HCT116 (cell line): ENCODE measurements around the gene IPO13. TPM values are rescaled to one million over a fixed set of nuclear protein-coding genes. Genes with fewer than 3 reads are reported as not detected.

Experiments used
- ATAC-seq: fragments of 200-7000 bp; cut with Tn5 transposase; 2 replicates; pipeline ENCODE4 v1.9.1; 2020; ENCODE audit warnings: mild to moderate bottlenecking, moderate library complexity
- BruUV-seq: library from RNA; stranded (reverse); fragments of 400-500 nt; replicated peaks from 2 replicates; lab custom pipeline; 2021; lab: Mats Ljungman, UMichigan
- CTCF ChIA-PET: fragments of 300-600 bp; sonication (Branson Sonifier 250); formaldehyde crosslinking; loops from one replicate; lab custom pipeline; 2021; ENCODE audit warnings: antibody characterized with exemption; lab: Charles Lee
- POLR2A ChIA-PET: fragments of 300-600, 350-600 bp; sonication (Branson Sonifier 250); formaldehyde crosslinking; loops from one replicate; lab custom pipeline; 2021; ENCODE audit warnings: antibody characterized with exemption; lab: Charles Lee
- RAD21 ChIA-PET, 2 experiments: fragments of 300-600 bp; sonication (Branson Sonifier 250); formaldehyde crosslinking; loops; one replicate each; lab custom pipeline; 2023; ENCODE audit warnings: low total read pairs in 2 of 2; ENCODE audit not compliant: uncharacterized antibody in 2 of 2, unreplicated experiment in 2 of 2, low non-redundant PET in 1 of 2; lab: Charles Lee
- DNase-seq: peaks from one replicate; pipeline ENCODE4 v3.0.0-alpha.2; 2010; ENCODE audit warnings: low read depth, low spot score
- H2AFZ ChIP-seq: fragments of 200-600 bp; shearing (Covaris generic), sonication (generic); 2 replicates; pipeline ENCODE4 v1.6.1; 2017; ENCODE audit warnings: low read depth, mixed run types, mixed read lengths, antibody characterized with exemption, low read length; ENCODE audit not compliant: poor library complexity, severe bottlenecking
- H3K27ac ChIP-seq: 2 replicates; pipeline ENCODE4 v1.5.1; 2012; ENCODE audit warnings: low read depth, low read length
- H3K27me3 ChIP-seq: fragments of 200-600 bp; sonication (generic); 2 replicates; pipeline ENCODE4 v1.6.1; 2016; ENCODE audit warnings: mixed run types, low read length, mixed read lengths; ENCODE audit not compliant: insufficient read depth
- H3K36me3 ChIP-seq, 2 experiments: fragments of 200-500 bp in 1 of 2; fragments of 200-600 bp in 1 of 2; sonication (Bioruptor generic) in 1 of 2; sonication (generic) in 1 of 2; 2 replicates each; pipeline versions ENCODE4 v1.5.1 to v1.6.1; 2014 to 2016; ENCODE audit warnings: low read length in 2 of 2, inconsistent platforms in 1 of 2, mixed read lengths in 1 of 2, mixed run types in 1 of 2; ENCODE audit not compliant: insufficient read depth in 2 of 2, control insufficient read depth in 1 of 2
- H3K4me1 ChIP-seq, 2 experiments: fragments of 200-600 bp in 1 of 2; sonication (generic) in 1 of 2; 2 replicates each; pipeline versions ENCODE4 v1.5.1 to v1.6.1; 2012 to 2017; ENCODE audit warnings: low read length in 2 of 2, inconsistent platforms in 1 of 2, mild to moderate bottlenecking in 1 of 2, mixed read lengths in 1 of 2, mixed run types in 1 of 2, moderate library complexity in 1 of 2; ENCODE audit not compliant: insufficient read depth in 2 of 2, control insufficient read depth in 1 of 2
- H3K4me2 ChIP-seq: fragments of 200-600 bp; sonication (generic); 2 replicates; pipeline ENCODE4 v1.6.1; 2017; ENCODE audit warnings: mixed run types, low read length, mixed read lengths
- H3K4me3 ChIP-seq, 2 experiments: fragments of 200-600 bp in 1 of 2; sonication (generic) in 1 of 2; replicated peaks in 1 of 2; 2 replicates each; pipeline ENCODE4 v1.5.1; 2011 to 2016; ENCODE audit warnings: low read length in 2 of 2, control low read depth in 1 of 2, low read depth in 1 of 2, mild to moderate bottlenecking in 1 of 2, mixed read lengths in 1 of 2, mixed run types in 1 of 2
- H3K79me2 ChIP-seq: fragments of 200-600 bp; sonication (generic); 2 replicates; pipeline ENCODE4 v1.6.1; 2017; ENCODE audit warnings: mild to moderate bottlenecking, mixed run types, low read length, moderate library complexity, mixed read lengths; ENCODE audit not compliant: insufficient read depth
- H3K9ac ChIP-seq: fragments of 200-600 bp; sonication (generic); 2 replicates; pipeline ENCODE4 v1.6.1; 2016; ENCODE audit warnings: low read length, mixed read lengths
- H3K9me2 ChIP-seq: fragments of 200-600 bp; sonication (generic), shearing (Covaris generic); 2 replicates; pipeline ENCODE4 v1.6.1; 2017; ENCODE audit warnings: mixed run types, mild to moderate bottlenecking, moderate library complexity; ENCODE audit not compliant: insufficient read depth
- H3K9me3 ChIP-seq, 2 experiments: fragments of 200-500 bp in 1 of 2; fragments of 200-600 bp in 1 of 2; sonication (Bioruptor generic) in 1 of 2; sonication (generic) in 1 of 2; 2 replicates each; pipeline ENCODE4 v1.6.1; 2014 to 2017; ENCODE audit warnings: low read length in 2 of 2, mixed read lengths in 2 of 2, inconsistent platforms in 1 of 2, low read depth in 1 of 2, mild to moderate bottlenecking in 1 of 2, mixed run types in 1 of 2, moderate library complexity in 1 of 2; ENCODE audit not compliant: control insufficient read depth in 1 of 2, insufficient read depth in 1 of 2
- H4K20me1 ChIP-seq: fragments of 200-600 bp; sonication (generic), shearing (Covaris generic); 2 replicates; pipeline ENCODE4 v1.6.1; 2017; ENCODE audit warnings: mixed run types, mild to moderate bottlenecking, moderate library complexity; ENCODE audit not compliant: insufficient read depth
- CEBPB ChIP-seq: IDR thresholded peaks from 2 replicates; pipeline ENCODE4 v1.6.1; 2012; ENCODE audit warnings: low read depth
- ELF1 ChIP-seq: IDR thresholded peaks from 2 replicates; pipeline ENCODE4 v1.6.1; 2012; ENCODE audit warnings: low read depth, borderline replicate concordance
- EZH2 ChIP-seq: fragments of 200-600 bp; sonication (generic); IDR thresholded peaks from 2 replicates; pipeline ENCODE4 v1.6.1; 2017; ENCODE audit warnings: antibody characterized with exemption, mixed run types
- EZH2phosphoT487 ChIP-seq: fragments of 200-600 bp; IDR thresholded peaks from 2 replicates; pipeline ENCODE4 v1.6.1; 2018; ENCODE audit warnings: antibody characterized with exemption, borderline replicate concordance
- JUND ChIP-seq: IDR thresholded peaks from 2 replicates; pipeline ENCODE4 v1.6.1; 2012
- POLR2A ChIP-seq: IDR thresholded peaks from 2 replicates; pipeline ENCODE4 v1.7.0; 2011; ENCODE audit warnings: borderline replicate concordance; ENCODE audit not compliant: insufficient read depth, insufficient read length; ENCODE audit errors: extremely low read depth
- POLR2AphosphoS5 ChIP-seq: IDR thresholded peaks from 2 replicates; pipeline ENCODE4 v1.6.1; 2011; ENCODE audit warnings: mild to moderate bottlenecking, low read depth, low read length, moderate library complexity
- RAD21 ChIP-seq: IDR thresholded peaks from 2 replicates; pipeline ENCODE4 v1.6.1; 2012; ENCODE audit warnings: low read depth, mild to moderate bottlenecking
- SIN3A ChIP-seq: IDR thresholded peaks from 2 replicates; pipeline ENCODE4 v1.6.1; 2012; ENCODE audit warnings: low read depth
- SP1 ChIP-seq: IDR thresholded peaks from 2 replicates; pipeline ENCODE4 v1.6.1; 2012; ENCODE audit warnings: low read depth
- SRF ChIP-seq: IDR thresholded peaks from 2 replicates; pipeline ENCODE4 v1.6.1; 2012; ENCODE audit warnings: low read depth
- TCF7L2 ChIP-seq: IDR thresholded peaks from 2 replicates; pipeline ENCODE4 v1.7.0; 2011; ENCODE audit warnings: borderline replicate concordance, inconsistent platforms; ENCODE audit not compliant: insufficient read depth, insufficient read length; ENCODE audit errors: extremely low read depth
- YY1 ChIP-seq: IDR thresholded peaks from 2 replicates; pipeline ENCODE4 v1.6.1; 2011; ENCODE audit warnings: low read length, low read depth, moderate library complexity, mild to moderate bottlenecking; ENCODE audit not compliant: insufficient replicate concordance; ENCODE audit errors: extremely low read depth
- ZNF274 ChIP-seq: fragments of 200-500 bp; sonication (Bioruptor generic); IDR thresholded peaks from 2 replicates; pipeline ENCODE4 v1.6.1; 2014; ENCODE audit warnings: mild to moderate bottlenecking, low read depth, low read length, inconsistent platforms
- intact Hi-C: fragments of 100-400 bp; cut with micrococcal nuclease; formaldehyde crosslinking; loops from 2 replicates; pipeline ENCODE4 v1.10.0; 2022
- total RNA-seq: library from RNA; stranded (reverse); gene quantifications from one replicate; pipeline ENCODE4 v1.2.1, GENCODE V29; 2021; ENCODE audit not compliant: unreplicated experiment
- TF ChIP-seq, protein P1 (sequence below): IDR thresholded peaks from 2 replicates; pipeline ENCODE4 v1.6.1; 2012
- TF ChIP-seq, protein P2 (sequence below): IDR thresholded peaks from 2 replicates; pipeline ENCODE4 v1.6.1; 2012
- TF ChIP-seq, protein P3 (sequence below): IDR thresholded peaks from 2 replicates; pipeline ENCODE4 v1.6.1; 2011; ENCODE audit warnings: mild to moderate bottlenecking, low read length, moderate library complexity; ENCODE audit not compliant: insufficient replicate concordance; ENCODE audit errors: extremely low read depth
- TF ChIP-seq, protein P4 (sequence below), 3 experiments: fragments of 200-600 bp in 1 of 3; sonication (generic) in 1 of 3; IDR thresholded peaks in 2 of 3; conservative IDR thresholded peaks in 1 of 3; 2 replicates each; pipeline ENCODE4 v1.5.1; 2012 to 2017; ENCODE audit warnings: low read depth in 2 of 3, low read length in 2 of 3, antibody characterized with exemption in 1 of 3, borderline replicate concordance in 1 of 3, control low read depth in 1 of 3, mild to moderate bottlenecking in 1 of 3, mixed read lengths in 1 of 3, mixed run types in 1 of 3, moderate library complexity in 1 of 3; ENCODE audit not compliant: insufficient read depth in 1 of 3

IPO13 gene
- total RNA-seq, 1 experiment from 2014 or later = 18.7 TPM

DNA sequence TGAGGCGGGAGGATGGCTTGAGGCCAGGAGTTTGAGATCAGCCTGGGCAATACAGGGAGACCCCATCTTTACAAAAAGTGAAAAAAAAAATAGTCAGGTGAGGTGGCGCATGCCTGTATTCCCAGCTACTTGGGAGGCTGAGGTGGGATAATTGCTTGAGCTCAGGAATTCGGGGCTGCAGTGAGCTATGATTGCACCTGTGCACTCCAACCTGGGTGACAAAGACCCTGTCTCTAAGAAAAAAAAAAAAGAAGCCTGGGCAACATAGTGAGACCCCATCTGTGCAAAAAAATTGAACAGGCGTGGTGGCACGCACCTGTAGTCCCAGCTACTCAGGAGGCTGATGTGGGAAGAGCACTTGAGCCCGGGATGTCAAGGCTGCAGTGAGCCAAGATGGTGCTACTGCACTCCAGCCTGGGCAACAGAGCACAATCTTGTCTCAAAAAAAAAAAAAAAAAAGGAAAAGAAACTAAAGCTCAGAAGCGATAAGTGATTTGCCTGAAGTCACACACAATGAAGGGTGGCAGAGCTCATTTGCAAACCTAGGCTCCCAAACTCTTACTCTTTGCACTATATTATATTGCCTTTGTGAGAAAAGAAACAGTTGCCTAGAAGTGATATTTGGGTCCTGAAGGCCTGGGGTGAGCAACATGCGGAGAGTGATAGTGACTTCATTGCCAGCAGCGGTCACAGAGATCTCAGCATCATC is 46.6 kb downstream of the IPO13 start:
- no peaks in the 10 kb centered on the region for H3K79me2 ChIP-seq
- intact Hi-C loops = no loop called here
- TF ChIP-seq, protein P1, sequence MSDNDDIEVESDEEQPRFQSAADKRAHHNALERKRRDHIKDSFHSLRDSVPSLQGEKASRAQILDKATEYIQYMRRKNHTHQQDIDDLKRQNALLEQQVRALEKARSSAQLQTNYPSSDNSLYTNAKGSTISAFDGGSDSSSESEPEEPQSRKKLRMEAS = no peak
- TF ChIP-seq, protein P2, sequence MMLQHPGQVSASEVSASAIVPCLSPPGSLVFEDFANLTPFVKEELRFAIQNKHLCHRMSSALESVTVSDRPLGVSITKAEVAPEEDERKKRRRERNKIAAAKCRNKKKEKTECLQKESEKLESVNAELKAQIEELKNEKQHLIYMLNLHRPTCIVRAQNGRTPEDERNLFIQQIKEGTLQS = no peak
- no peak for TF ChIP-seq SRF
- no peak for TF ChIP-seq SP1
- no peak for TF ChIP-seq EZH2
- no peak for TF ChIP-seq YY1
- TF ChIP-seq CEBPB = no peak
- no peak for TF ChIP-seq TCF7L2
- TF ChIP-seq, protein P3, sequence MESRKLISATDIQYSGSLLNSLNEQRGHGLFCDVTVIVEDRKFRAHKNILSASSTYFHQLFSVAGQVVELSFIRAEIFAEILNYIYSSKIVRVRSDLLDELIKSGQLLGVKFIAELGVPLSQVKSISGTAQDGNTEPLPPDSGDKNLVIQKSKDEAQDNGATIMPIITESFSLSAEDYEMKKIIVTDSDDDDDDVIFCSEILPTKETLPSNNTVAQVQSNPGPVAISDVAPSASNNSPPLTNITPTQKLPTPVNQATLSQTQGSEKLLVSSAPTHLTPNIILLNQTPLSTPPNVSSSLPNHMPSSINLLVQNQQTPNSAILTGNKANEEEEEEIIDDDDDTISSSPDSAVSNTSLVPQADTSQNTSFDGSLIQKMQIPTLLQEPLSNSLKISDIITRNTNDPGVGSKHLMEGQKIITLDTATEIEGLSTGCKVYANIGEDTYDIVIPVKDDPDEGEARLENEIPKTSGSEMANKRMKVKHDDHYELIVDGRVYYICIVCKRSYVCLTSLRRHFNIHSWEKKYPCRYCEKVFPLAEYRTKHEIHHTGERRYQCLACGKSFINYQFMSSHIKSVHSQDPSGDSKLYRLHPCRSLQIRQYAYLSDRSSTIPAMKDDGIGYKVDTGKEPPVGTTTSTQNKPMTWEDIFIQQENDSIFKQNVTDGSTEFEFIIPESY = no peak
- TF ChIP-seq EZH2phosphoT487 = no peak
- TF ChIP-seq POLR2A = no peak
- TF ChIP-seq, protein P4, sequence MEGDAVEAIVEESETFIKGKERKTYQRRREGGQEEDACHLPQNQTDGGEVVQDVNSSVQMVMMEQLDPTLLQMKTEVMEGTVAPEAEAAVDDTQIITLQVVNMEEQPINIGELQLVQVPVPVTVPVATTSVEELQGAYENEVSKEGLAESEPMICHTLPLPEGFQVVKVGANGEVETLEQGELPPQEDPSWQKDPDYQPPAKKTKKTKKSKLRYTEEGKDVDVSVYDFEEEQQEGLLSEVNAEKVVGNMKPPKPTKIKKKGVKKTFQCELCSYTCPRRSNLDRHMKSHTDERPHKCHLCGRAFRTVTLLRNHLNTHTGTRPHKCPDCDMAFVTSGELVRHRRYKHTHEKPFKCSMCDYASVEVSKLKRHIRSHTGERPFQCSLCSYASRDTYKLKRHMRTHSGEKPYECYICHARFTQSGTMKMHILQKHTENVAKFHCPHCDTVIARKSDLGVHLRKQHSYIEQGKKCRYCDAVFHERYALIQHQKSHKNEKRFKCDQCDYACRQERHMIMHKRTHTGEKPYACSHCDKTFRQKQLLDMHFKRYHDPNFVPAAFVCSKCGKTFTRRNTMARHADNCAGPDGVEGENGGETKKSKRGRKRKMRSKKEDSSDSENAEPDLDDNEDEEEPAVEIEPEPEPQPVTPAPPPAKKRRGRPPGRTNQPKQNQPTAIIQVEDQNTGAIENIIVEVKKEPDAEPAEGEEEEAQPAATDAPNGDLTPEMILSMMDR (IDR thresholded peaks at IDR 0.05 in 2 of 3, conservative IDR thresholded peaks at IDR 0.05 in 1 of 3; ENCODE audit: borderline replicate concordance in 1 of 3, insufficient read depth in 1 of 3, low read depth in 2 of 3, low read length in 2 of 3) = no peak
- TF ChIP-seq SIN3A = no peak
- TF ChIP-seq ELF1 = no peak
- TF ChIP-seq POLR2AphosphoS5 = no peak
- TF ChIP-seq RAD21 = no peak
- no peak for TF ChIP-seq ZNF274
- TF ChIP-seq JUND = no peak
- no peak overlapping the region for H2AFZ ChIP-seq
- no peaks in the 10 kb centered on the region for H3K27me3 ChIP-seq
- ChIA-PET RAD21 (interaction anchor here in 1 of 2 experiments (1.6 kb wide), 1 partner anchor 230 kb away, joined by 5 read pairs; no protein-coding TSS in a partner anchor), CTCF (interaction anchor here (0.9 to 3.3 kb wide), 3 partner anchors 11 to 55 kb away, joined by 3 to 13 read pairs (median 6); no protein-coding TSS in a partner anchor), POLR2A (interaction anchor here (1.0 kb wide), 1 partner anchor 230 kb away, joined by 3 read pairs; no protein-coding TSS in a partner anchor)
- no peaks in the 10 kb centered on the region for H3K36me3 ChIP-seq
- H3K9me2 ChIP-seq = no peaks in the 10 kb centered on the region
- H3K9ac ChIP-seq = no peak overlapping the region; the same call in 1 of the 2 replicates
- no peaks in the 10 kb centered on the region for H3K9me3 ChIP-seq
- H4K20me1 ChIP-seq = no peaks in the 10 kb centered on the region
- H3K27ac ChIP-seq = no peak overlapping the region
- H3K4me2 ChIP-seq = no peak overlapping the region
- BruUV-seq = no TSS peak
- DNase-seq = no peak
- peaks cover 10 to 39% of the 10 kb centered on the region in 2 experiments for H3K4me1 ChIP-seq
- no peak overlapping the region for H3K4me3 ChIP-seq
- ATAC-seq = no peak
